Measurements from ENCODE around the gene BBS1. TPM values are rescaled to one million over a fixed set of nuclear protein-coding genes. Genes with fewer than 3 reads are reported as not detected.
A peak's percentile ranks its signal among the peaks of the same experiment; 100 is the strongest.
"Not testable (repeated sequence)": the region's sequence is repeated elsewhere in the genome, so short reads cannot be mapped to it uniquely, and the experiment has no call there.

Gene BBS1
- polyA plus RNA-seq (2012; ENCODE audit: missing spikeins) = 15.3 TPM

- FAIRE-seq = peak; percentile 94
Measured at GRCh38 chr11:66510271-66510989, at the start of gene BBS1. Gene BBS1, plus strand, starts transcription at chr11:66510635. Its CDS starts 25 bp downstream, at chr11:66510660.

GRCh38 chr11:66462010-66462409 is 48.4 kb upstream of the BBS1 start:
- DNase-seq (ENCODE audit: insufficient read length) = no peak
- FAIRE-seq = no peak
- TF ChIP-seq POLR2AphosphoS5 (IDR thresholded peaks at IDR 0.05; ENCODE audit: low read depth, low read length) (no peak), POLR2A (IDR thresholded peaks at IDR 0.05; ENCODE audit: low read depth, low read length) (no peak), TAF1 (IDR thresholded peaks at IDR 0.05; ENCODE audit: borderline replicate concordance, low read depth, low read length) (no peak)

More at GRCh38 chr11:66510271-66510989, at the start of gene BBS1:
- DNase-seq (ENCODE audit: insufficient read length) = peak; percentile 91
- TF ChIP-seq POLR2AphosphoS5 (IDR thresholded peaks at IDR 0.05; ENCODE audit: low read depth, low read length) (peak; percentile 70; the same call in 1 of the 2 replicates), TAF1 (IDR thresholded peaks at IDR 0.05; ENCODE audit: borderline replicate concordance, low read depth, low read length) (peak; percentile 87), POLR2A (IDR thresholded peaks at IDR 0.05; ENCODE audit: low read depth, low read length) (peak; percentile 80)

- FAIRE-seq = no peak
- no peak for TF ChIP-seq POLR2AphosphoS5 (IDR thresholded peaks at IDR 0.05; ENCODE audit: low read depth, low read length)
- TF ChIP-seq POLR2A (IDR thresholded peaks at IDR 0.05; ENCODE audit: low read depth, low read length) = no peak
- no peak for TF ChIP-seq TAF1 (IDR thresholded peaks at IDR 0.05; ENCODE audit: borderline replicate concordance, low read depth, low read length)
- no peak for DNase-seq (ENCODE audit: insufficient read length)
Measured at GRCh38 chr11:66462911-66463310, 47.5 kb upstream of the BBS1 start.

- FAIRE-seq; DNase-seq (ENCODE audit: insufficient read length): not testable (repeated sequence)
Measured at GRCh38 chr11:66464116-66464515, 46.3 kb upstream of the BBS1 start.

- FAIRE-seq (no peak), DNase-seq (ENCODE audit: insufficient read length) (no peak)
- no peak for TF ChIP-seq POLR2AphosphoS5 (IDR thresholded peaks at IDR 0.05; ENCODE audit: low read depth, low read length)
- TF ChIP-seq POLR2A (IDR thresholded peaks at IDR 0.05; ENCODE audit: low read depth, low read length) = no peak
- TF ChIP-seq TAF1 (IDR thresholded peaks at IDR 0.05; ENCODE audit: borderline replicate concordance, low read depth, low read length) = no peak
Measured at GRCh38 chr11:66464916-66465315, 45.5 kb upstream of the BBS1 start.

GRCh38 chr11:66465373-66466224 is 44.8 kb upstream of the BBS1 start:
- FAIRE-seq (no peak), DNase-seq (ENCODE audit: insufficient read length) (no peak)
- TF ChIP-seq POLR2AphosphoS5 (IDR thresholded peaks at IDR 0.05; ENCODE audit: low read depth, low read length) = no peak
- no peak for TF ChIP-seq TAF1 (IDR thresholded peaks at IDR 0.05; ENCODE audit: borderline replicate concordance, low read depth, low read length)
- no peak for TF ChIP-seq POLR2A (IDR thresholded peaks at IDR 0.05; ENCODE audit: low read depth, low read length)

- DNase-seq (ENCODE audit: insufficient read length) (peak; percentile 96), FAIRE-seq (peak; percentile 99)
- no peak for TF ChIP-seq POLR2A (IDR thresholded peaks at IDR 0.05; ENCODE audit: low read depth, low read length)
- no peak for TF ChIP-seq TAF1 (IDR thresholded peaks at IDR 0.05; ENCODE audit: borderline replicate concordance, low read depth, low read length)
- no peak for TF ChIP-seq POLR2AphosphoS5 (IDR thresholded peaks at IDR 0.05; ENCODE audit: low read depth, low read length)
Measured at GRCh38 chr11:66466225-66467033, 44.0 kb upstream of the BBS1 start, which contains the start of gene PELI3. Gene PELI3, plus strand, starts transcription at chr11:66466905. Its CDS starts 1,224 bp downstream, at chr11:66468129.

GRCh38 chr11:66467034-66467659 is 43.3 kb upstream of the BBS1 start:
- FAIRE-seq = no peak
- no peak for TF ChIP-seq TAF1 (IDR thresholded peaks at IDR 0.05; ENCODE audit: borderline replicate concordance, low read depth, low read length)
- TF ChIP-seq POLR2AphosphoS5 (IDR thresholded peaks at IDR 0.05; ENCODE audit: low read depth, low read length) = no peak
- TF ChIP-seq POLR2A (IDR thresholded peaks at IDR 0.05; ENCODE audit: low read depth, low read length) = no peak
- DNase-seq (ENCODE audit: insufficient read length) = peak; percentile 60

GRCh38 chr11:66467756-66468155 is 42.7 kb upstream of the BBS1 start:
- no peak for FAIRE-seq
- TF ChIP-seq TAF1 (IDR thresholded peaks at IDR 0.05; ENCODE audit: borderline replicate concordance, low read depth, low read length) (no peak), POLR2AphosphoS5 (IDR thresholded peaks at IDR 0.05; ENCODE audit: low read depth, low read length) (no peak), POLR2A (IDR thresholded peaks at IDR 0.05; ENCODE audit: low read depth, low read length) (no peak)
- DNase-seq (ENCODE audit: insufficient read length) = no peak

- TF ChIP-seq POLR2AphosphoS5 (IDR thresholded peaks at IDR 0.05; ENCODE audit: low read depth, low read length) (no peak), POLR2A (IDR thresholded peaks at IDR 0.05; ENCODE audit: low read depth, low read length) (no peak), TAF1 (IDR thresholded peaks at IDR 0.05; ENCODE audit: borderline replicate concordance, low read depth, low read length) (no peak)
- no peak for FAIRE-seq
- no peak for DNase-seq (ENCODE audit: insufficient read length)
Measured at GRCh38 chr11:66468691-66469090, 41.7 kb upstream of the BBS1 start.

Data from GM12892 (cell line).